Epithelial cell of esophagus (primary cell): Measurements from ENCODE around the gene RGS3.

Experiments
- DNase-seq: peaks from one replicate; pipeline ENCODE4 v3.0.0; 2010; ENCODE audit warnings: low read depth
- H3K4me3 ChIP-seq: 2 replicates; pipeline ENCODE4 v1.5.1; 2011; ENCODE audit warnings: mild to moderate bottlenecking, low read length, control low read depth
- CTCF ChIP-seq: IDR thresholded peaks from 2 replicates; pipeline ENCODE4 v1.5.1; 2011; ENCODE audit warnings: low read depth, mild to moderate bottlenecking, low read length, control low read depth, inconsistent platforms; ENCODE audit not compliant: insufficient read depth; ENCODE audit errors: missing control alignments

Gene RGS3

GRCh38 chr9:113564498-113565237 lies 101.1 kb downstream of the RGS3 start:
- peak; percentile 73 for DNase-seq
- H3K4me3 ChIP-seq = peak overlapping the region; percentile 60
- no peak for TF ChIP-seq CTCF

GRCh38 chr9:113566016-113566711 lies 102.6 kb downstream of the RGS3 start:
- peak overlapping the region; percentile 60 for H3K4me3 ChIP-seq
- no peak for TF ChIP-seq CTCF
- no peak for DNase-seq

GRCh38 chr9:113566712-113567071 lies 103.2 kb downstream of the RGS3 start:
- DNase-seq = peak; percentile 46
- no peak for TF ChIP-seq CTCF
- H3K4me3 ChIP-seq = no peak overlapping the region

GRCh38 chr9:113567361-113568080 lies 104.0 kb downstream of the RGS3 start:
- no peak overlapping the region for H3K4me3 ChIP-seq
- DNase-seq = no peak
- no peak for TF ChIP-seq CTCF

GRCh38 chr9:113568081-113568435 lies 104.5 kb downstream of the RGS3 start:
- no peak for DNase-seq
- TF ChIP-seq CTCF = no peak
- H3K4me3 ChIP-seq = no peak overlapping the region

GRCh38 chr9:113568571-113569321 lies 105.2 kb downstream of the RGS3 start:
- H3K4me3 ChIP-seq = no peak overlapping the region
- no peak for TF ChIP-seq CTCF
- no peak for DNase-seq
